Keratinocyte (primary cell): ENCODE measurements around the gene OTOGL. TPM values are rescaled to one million over a fixed set of nuclear protein-coding genes. Genes with fewer than 3 reads are reported as not detected.

Experiments used
- DNase-seq: peaks from one replicate; pipeline ENCODE4 v3.0.0-alpha.2; 2011; ENCODE audit warnings: low read depth, missing footprints, low spot score
- FAIRE-seq: peaks from 2 replicates; lab custom pipeline; 2011; peaks lifted over from hg19 to GRCh38; lab: Jason Lieb, UNC
- H2AFZ ChIP-seq: 2 replicates; pipeline ENCODE4 v1.6.0; 2012; ENCODE audit warnings: low read length, control low read depth, inconsistent platforms; ENCODE audit not compliant: control insufficient read depth
- H3K27ac ChIP-seq: 2 replicates; pipeline ENCODE4 v1.5.1; 2011; ENCODE audit warnings: low read length; ENCODE audit not compliant: control insufficient read depth, insufficient read depth
- H3K27me3 ChIP-seq: 3 replicates; pipeline ENCODE4 v1.6.0; 2011; ENCODE audit warnings: low read length; ENCODE audit not compliant: control insufficient read depth, insufficient read depth; ENCODE audit errors: extremely low read depth
- H3K36me3 ChIP-seq, 2 experiments: 2 replicates in 1 of 2; 3 replicates in 1 of 2; pipeline ENCODE4 v1.5.1; 2011; ENCODE audit warnings: low read length in 2 of 2, mild to moderate bottlenecking in 1 of 2; ENCODE audit not compliant: control insufficient read depth in 2 of 2, insufficient read depth in 2 of 2; ENCODE audit errors: extremely low read depth in 1 of 2
- H3K4me1 ChIP-seq: 3 replicates; pipeline ENCODE4 v1.5.1; 2011; ENCODE audit warnings: low read length; ENCODE audit not compliant: control insufficient read depth, insufficient read depth; ENCODE audit errors: extremely low read depth
- H3K4me2 ChIP-seq: 3 replicates; pipeline ENCODE4 v1.6.0; 2011; ENCODE audit warnings: low read depth, low read length; ENCODE audit not compliant: control insufficient read depth, insufficient read depth; ENCODE audit errors: extremely low read depth
- H3K4me3 ChIP-seq, 3 experiments: fragments of 200-600 bp in 1 of 3; sonication (generic) in 1 of 3; 2 replicates in 2 of 3; 3 replicates in 1 of 3; pipeline ENCODE4 v1.5.1; 2011 to 2016; ENCODE audit warnings: low read length in 3 of 3, mild to moderate bottlenecking in 3 of 3, control low read depth in 2 of 3, inconsistent platforms in 1 of 3, low read depth in 1 of 3, mixed read lengths in 1 of 3, mixed run types in 1 of 3, moderate library complexity in 1 of 3; ENCODE audit not compliant: control insufficient read depth in 2 of 3, insufficient read depth in 2 of 3; ENCODE audit errors: extremely low read depth in 1 of 3
- H3K79me2 ChIP-seq: 2 replicates; pipeline ENCODE4 v1.6.0; 2012; ENCODE audit warnings: low read length; ENCODE audit not compliant: control insufficient read depth, insufficient read depth
- H3K9ac ChIP-seq: 3 replicates; pipeline ENCODE4 v1.6.0; 2011; ENCODE audit warnings: low read length; ENCODE audit not compliant: control insufficient read depth, insufficient read depth; ENCODE audit errors: extremely low read depth
- H3K9me1 ChIP-seq: 3 replicates; pipeline ENCODE4 v1.6.0; 2011; ENCODE audit warnings: low read length; ENCODE audit not compliant: control insufficient read depth, insufficient read depth; ENCODE audit errors: extremely low read depth
- H3K9me3 ChIP-seq: 2 replicates; pipeline ENCODE4 v1.5.1; 2012; ENCODE audit warnings: low read depth, low read length; ENCODE audit not compliant: control insufficient read depth
- H4K20me1 ChIP-seq: 3 replicates; pipeline ENCODE4 v1.6.0; 2011; ENCODE audit warnings: low read length; ENCODE audit not compliant: control insufficient read depth, insufficient read depth; ENCODE audit errors: extremely low read depth
- EZH2 ChIP-seq: IDR thresholded peaks from one replicate; pipeline ENCODE4 v1.6.1; 2012; ENCODE audit warnings: inconsistent platforms, mild to moderate bottlenecking, low read length, moderate library complexity
- dilution Hi-C: fragments of 300-500 bp; cut with MboI; formaldehyde crosslinking; loops from one replicate; pipeline ENCODE4 v1.7.0; 2020; ENCODE audit warnings: low sequenced_read_pairs; ENCODE audit not compliant: extremely low pct_ligation_motif_present
- polyA plus RNA-seq, 5 experiments: library from polyadenylated mRNA; depleted of rRNA in 3 of 5; stranded (reverse) in 3 of 5; stranded (forward) in 1 of 5; unstranded in 1 of 5; fragments of >200 nt; gene quantifications; 1 replicate in 1 of 5; 2 replicates in 3 of 5; 3 replicates in 1 of 5; pipeline versions ENCODE4 v1.2.1 to v1.2.3, GENCODE V29; 2011 to 2012; ENCODE audit warnings: missing spikeins in 2 of 5, low read depth in 1 of 5, low replicate concordance in 1 of 5
- TF ChIP-seq, protein P1 (sequence below), 3 experiments: IDR thresholded peaks in 1 of 3; conservative IDR thresholded peaks in 1 of 3; optimal IDR thresholded peaks in 1 of 3; 2 replicates in 2 of 3; 3 replicates in 1 of 3; pipeline versions ENCODE3 to v1.5.1; 2011; ENCODE audit warnings: low read length in 3 of 3, mild to moderate bottlenecking in 3 of 3, moderate library complexity in 2 of 3, control low read depth in 1 of 3, inconsistent platforms in 1 of 3; ENCODE audit not compliant: insufficient read depth in 2 of 3; ENCODE audit errors: extremely low read depth in 1 of 3

Gene OTOGL
- polyA plus RNA-seq, 1 donor (not counting 4 experiments of a cell fraction or from before 2014, with no cell fraction given) = 0.08 TPM

DNA sequence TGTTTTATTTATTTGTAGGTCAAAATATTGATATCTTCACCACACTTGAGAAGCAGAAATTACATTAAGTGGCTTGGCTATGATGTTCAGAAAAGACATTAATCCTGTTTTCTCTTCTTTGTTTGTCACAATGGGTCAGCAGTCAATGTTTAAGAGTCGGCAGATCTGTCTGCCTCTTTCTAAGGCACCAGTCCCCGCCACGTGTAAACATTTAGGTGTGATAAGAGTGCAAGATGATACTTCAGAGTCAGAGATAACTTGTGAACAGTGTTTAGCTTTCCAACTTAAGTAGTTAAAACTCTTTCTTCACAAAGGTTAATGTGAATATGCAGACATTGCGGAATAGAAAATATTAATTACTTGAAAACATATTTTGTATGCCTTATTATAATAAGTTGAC lies 160.9 kb downstream of the OTOGL start:
- dilution Hi-C loops = no loop called here
- H3K9me1 ChIP-seq = no peaks in the 10 kb centered on the region
- H3K9me3 ChIP-seq = no peaks in the 10 kb centered on the region
- no peak overlapping the region for H3K4me3 ChIP-seq
- H4K20me1 ChIP-seq = no peaks in the 10 kb centered on the region
- no peak overlapping the region for H3K9ac ChIP-seq
- H3K36me3 ChIP-seq = no peaks in the 10 kb centered on the region
- H3K4me2 ChIP-seq = no peak overlapping the region
- FAIRE-seq = no peak
- DNase-seq = no peak
- TF ChIP-seq EZH2 = no peak
- TF ChIP-seq, protein P1, sequence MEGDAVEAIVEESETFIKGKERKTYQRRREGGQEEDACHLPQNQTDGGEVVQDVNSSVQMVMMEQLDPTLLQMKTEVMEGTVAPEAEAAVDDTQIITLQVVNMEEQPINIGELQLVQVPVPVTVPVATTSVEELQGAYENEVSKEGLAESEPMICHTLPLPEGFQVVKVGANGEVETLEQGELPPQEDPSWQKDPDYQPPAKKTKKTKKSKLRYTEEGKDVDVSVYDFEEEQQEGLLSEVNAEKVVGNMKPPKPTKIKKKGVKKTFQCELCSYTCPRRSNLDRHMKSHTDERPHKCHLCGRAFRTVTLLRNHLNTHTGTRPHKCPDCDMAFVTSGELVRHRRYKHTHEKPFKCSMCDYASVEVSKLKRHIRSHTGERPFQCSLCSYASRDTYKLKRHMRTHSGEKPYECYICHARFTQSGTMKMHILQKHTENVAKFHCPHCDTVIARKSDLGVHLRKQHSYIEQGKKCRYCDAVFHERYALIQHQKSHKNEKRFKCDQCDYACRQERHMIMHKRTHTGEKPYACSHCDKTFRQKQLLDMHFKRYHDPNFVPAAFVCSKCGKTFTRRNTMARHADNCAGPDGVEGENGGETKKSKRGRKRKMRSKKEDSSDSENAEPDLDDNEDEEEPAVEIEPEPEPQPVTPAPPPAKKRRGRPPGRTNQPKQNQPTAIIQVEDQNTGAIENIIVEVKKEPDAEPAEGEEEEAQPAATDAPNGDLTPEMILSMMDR (optimal IDR thresholded peaks at IDR 0.05 in 1 of 3, IDR thresholded peaks at IDR 0.05 in 1 of 3, conservative IDR thresholded peaks at IDR 0.05 in 1 of 3; ENCODE audit: extremely low read depth in 1 of 3, insufficient read depth in 2 of 3, low read length in 3 of 3) = no peak
- no peaks in the 10 kb centered on the region for H3K27me3 ChIP-seq
- H2AFZ ChIP-seq = no peak overlapping the region
- no peak overlapping the region for H3K27ac ChIP-seq
- H3K79me2 ChIP-seq = no peaks in the 10 kb centered on the region
- H3K4me1 ChIP-seq = no peaks in the 10 kb centered on the region

DNA sequence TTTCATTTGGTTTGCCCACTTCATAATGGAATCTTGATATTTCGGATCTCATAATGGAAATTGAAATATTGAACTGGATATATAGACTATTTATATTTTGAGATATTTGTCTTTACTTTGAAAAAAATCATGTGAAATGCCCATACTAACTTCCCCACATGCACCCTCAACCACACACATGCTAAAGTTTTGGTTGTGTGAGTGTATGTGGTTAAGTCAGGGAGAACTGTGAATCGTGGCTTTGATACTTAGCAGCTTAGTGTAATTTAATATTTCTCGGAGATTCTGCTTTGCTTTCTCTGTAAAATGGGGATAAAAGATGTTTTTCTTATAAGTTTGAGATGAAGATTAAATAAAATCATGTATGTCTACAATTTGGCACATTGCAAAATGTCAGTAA lies 162.1 kb downstream of the OTOGL start:
- dilution Hi-C loops = no loop called here
- Histone ChIP-seq H3K36me3 (no peaks in the 10 kb centered on the region), H3K4me1 (no peaks in the 10 kb centered on the region), H2AFZ (no peak overlapping the region), H3K9me1 (no peaks in the 10 kb centered on the region), H3K9me3 (no peaks in the 10 kb centered on the region), H3K9ac (no peak overlapping the region), H3K4me2 (no peak overlapping the region), H3K4me3 (no peak overlapping the region), H3K27me3 (no peaks in the 10 kb centered on the region), H3K79me2 (no peaks in the 10 kb centered on the region), H3K27ac (no peak overlapping the region), H4K20me1 (no peaks in the 10 kb centered on the region)
- FAIRE-seq = no peak
- TF ChIP-seq EZH2 = no peak
- TF ChIP-seq, protein P1 (optimal IDR thresholded peaks at IDR 0.05 in 1 of 3, IDR thresholded peaks at IDR 0.05 in 1 of 3, conservative IDR thresholded peaks at IDR 0.05 in 1 of 3; ENCODE audit: extremely low read depth in 1 of 3, insufficient read depth in 2 of 3, low read length in 3 of 3) = no peak
- DNase-seq = no peak
